ENCODE data around the gene KRT9.
"Not testable (repeated sequence)": the region's sequence is repeated elsewhere in the genome, so short reads cannot be mapped to it uniquely, and the experiment has no call there.

The KRT9 gene

DNA sequence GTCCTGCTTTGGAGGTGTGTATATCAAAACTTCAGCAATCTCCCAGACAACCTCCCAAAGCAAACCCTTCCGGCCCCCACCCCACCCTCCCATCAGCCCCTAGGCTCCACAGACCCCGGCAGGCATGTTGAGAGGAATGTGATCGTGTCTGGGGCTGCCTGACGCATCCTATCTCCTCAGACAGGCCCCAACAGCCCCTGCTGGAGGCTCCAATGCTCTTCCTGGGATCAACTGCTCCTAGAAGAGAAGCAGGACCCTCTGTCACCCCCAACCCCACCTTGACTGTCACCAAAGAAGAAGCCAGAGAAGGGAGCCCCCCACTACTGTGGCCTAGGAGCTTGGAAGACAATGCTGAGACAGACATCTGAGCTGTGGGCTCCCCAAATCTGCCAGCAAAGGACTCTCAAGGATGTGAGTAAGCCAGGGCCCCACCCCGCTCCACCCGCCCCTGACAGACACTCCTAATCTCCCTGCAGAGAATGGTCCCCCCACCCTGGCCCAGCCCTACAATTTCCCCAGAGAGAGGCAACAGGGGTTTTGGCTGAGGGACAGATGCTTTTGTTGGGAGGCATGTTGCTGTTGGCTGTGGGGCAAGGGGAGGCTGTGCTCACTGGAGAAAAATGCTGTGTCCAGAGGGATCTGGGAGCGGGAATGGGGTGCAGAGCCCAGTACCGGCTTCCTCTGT lies 16.4 kb upstream of the KRT9 start:
- Histone ChIP-seq H3K27me3 (no peaks in the 10 kb centered on the region), H3K36me3 (no peaks in the 10 kb centered on the region), H3K4me3 (ENCODE audit: low read depth, low read length) (no peak overlapping the region), H3K9me3 (no peaks in the 10 kb centered on the region), H3K4me1 (peaks cover 3% of the 10 kb centered on the region)
- no peak for DNase-seq
- TF ChIP-seq, protein P1, sequence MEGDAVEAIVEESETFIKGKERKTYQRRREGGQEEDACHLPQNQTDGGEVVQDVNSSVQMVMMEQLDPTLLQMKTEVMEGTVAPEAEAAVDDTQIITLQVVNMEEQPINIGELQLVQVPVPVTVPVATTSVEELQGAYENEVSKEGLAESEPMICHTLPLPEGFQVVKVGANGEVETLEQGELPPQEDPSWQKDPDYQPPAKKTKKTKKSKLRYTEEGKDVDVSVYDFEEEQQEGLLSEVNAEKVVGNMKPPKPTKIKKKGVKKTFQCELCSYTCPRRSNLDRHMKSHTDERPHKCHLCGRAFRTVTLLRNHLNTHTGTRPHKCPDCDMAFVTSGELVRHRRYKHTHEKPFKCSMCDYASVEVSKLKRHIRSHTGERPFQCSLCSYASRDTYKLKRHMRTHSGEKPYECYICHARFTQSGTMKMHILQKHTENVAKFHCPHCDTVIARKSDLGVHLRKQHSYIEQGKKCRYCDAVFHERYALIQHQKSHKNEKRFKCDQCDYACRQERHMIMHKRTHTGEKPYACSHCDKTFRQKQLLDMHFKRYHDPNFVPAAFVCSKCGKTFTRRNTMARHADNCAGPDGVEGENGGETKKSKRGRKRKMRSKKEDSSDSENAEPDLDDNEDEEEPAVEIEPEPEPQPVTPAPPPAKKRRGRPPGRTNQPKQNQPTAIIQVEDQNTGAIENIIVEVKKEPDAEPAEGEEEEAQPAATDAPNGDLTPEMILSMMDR (IDR thresholded peaks at IDR 0.05; ENCODE audit: low read depth, low read length), result no peak

DNA sequence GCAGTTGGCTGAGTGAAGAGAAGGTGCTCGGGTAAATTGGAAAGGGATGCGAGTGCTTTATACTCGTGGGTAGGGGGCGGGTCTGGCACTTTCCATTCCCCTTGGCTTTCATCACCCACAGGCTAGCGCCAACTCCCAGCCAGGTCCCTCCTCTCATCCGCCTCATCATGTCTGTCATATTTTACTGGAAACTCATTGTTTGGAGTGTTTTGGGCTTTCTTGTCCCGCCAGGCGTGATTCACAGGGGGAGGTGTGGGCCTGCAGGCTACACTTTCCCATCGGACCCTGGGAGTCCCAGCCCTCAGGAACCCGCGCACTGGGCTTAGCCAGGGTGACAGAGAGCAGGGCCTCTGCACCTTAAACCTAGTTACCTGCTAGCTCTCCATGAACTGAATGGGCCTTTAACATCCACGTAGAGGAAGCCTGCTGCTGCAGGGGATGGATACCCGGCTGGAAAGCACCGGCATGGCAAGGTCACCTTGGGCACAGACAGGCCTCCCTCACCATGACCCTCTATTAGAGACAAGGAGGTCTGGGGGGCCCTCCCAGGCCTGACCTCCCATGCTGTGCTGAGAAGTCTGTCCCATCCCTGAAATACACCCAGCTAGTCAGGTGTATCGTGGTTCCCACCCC lies 15.1 kb upstream of the KRT9 start, which contains the start of gene KRT14:
TSS of gene KRT14 (minus strand) at position 33 of the 633 bp plus-strand sequence. CDS start 61 bp downstream, outside the sequence.
- TF ChIP-seq, protein P1 (IDR thresholded peaks at IDR 0.05; ENCODE audit: low read depth, low read length), result no peak
- H3K36me3 ChIP-seq, result no peaks in the 10 kb centered on the region
- no peak within 1 kb of the TSS for H3K4me3 ChIP-seq (ENCODE audit: low read depth, low read length)
- DNase-seq, result no peak
- H3K9me3 ChIP-seq, result no peaks in the 10 kb centered on the region
- no peaks in the 10 kb centered on the region for H3K27me3 ChIP-seq
- H3K4me1 ChIP-seq, result peaks cover 5% of the 10 kb centered on the region

DNA sequence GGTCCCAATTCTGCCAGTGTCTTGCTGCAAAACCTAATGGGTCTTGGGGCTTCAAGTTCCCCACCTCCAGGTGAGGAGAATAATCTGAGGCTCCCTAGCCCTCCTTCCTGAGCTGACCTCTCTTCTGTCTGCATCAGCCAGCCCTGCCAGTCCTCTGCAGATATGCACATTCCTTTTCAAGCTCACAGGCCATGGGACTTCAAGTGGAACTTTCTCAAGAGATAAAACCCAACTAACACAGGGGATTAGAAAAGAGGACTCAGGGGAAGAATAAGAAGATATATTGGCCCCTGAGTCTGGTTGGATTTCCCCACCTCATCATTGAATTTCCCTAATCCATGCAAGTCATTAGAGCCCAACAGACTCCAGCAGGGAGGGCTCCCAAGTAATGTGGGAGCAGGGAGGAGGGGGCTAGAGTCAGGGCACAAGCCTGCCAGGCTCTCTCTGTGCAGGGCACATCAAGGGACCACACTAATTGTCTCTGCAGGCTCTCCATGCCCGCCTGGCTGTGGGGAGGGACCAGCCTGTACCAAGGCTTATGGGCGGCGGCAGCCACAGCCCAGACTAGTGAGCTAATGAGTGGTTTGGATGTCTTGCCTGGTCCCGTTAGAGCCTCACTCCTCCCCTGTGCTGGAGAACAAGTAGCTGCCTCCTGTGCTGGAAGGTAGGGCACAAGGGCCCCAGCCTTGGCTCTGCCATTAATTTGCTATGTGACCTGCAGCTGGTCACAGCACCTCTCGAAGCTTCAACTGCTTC lies 13.6 kb upstream of the KRT9 start:
- Histone ChIP-seq H3K9me3 (no peaks in the 10 kb centered on the region), H3K27me3 (no peaks in the 10 kb centered on the region), H3K36me3 (no peaks in the 10 kb centered on the region), H3K4me1 (peaks cover 5% of the 10 kb centered on the region), H3K4me3 (ENCODE audit: low read depth, low read length) (no peak overlapping the region)
- TF ChIP-seq, protein P1 (IDR thresholded peaks at IDR 0.05; ENCODE audit: low read depth, low read length), result no peak
- DNase-seq, result no peak

DNA sequence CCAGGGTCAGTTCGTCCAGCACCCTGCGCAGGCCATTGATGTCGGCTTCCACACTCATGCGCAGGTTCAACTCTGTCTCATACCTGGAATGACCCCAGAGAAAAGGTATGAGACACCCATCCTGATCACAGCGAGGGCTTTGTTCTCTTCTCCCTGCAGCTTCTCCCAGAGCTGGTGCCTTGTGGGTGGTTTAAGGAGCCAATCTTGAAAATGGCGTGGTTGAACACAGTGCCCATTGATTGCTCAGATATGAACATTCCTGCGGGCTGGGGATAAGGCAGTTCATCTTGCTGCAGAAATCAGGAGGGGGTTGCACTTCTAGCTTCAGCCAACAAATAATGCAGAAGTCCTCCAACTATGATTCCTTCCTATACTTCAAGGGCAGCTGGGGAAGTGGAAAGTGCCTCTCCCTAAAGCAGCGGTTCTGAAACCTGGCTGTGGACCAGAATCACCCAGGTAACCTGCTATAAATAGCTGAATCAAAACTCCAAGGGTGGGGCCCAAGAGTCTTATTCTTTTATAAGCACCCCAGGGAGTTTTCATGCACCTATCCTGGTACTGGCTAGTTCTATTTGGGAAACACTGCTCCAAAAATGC lies 12.6 kb upstream of the KRT9 start:
- H3K4me3 ChIP-seq (ENCODE audit: low read depth, low read length); DNase-seq; H3K36me3 ChIP-seq; H3K27me3 ChIP-seq; H3K4me1 ChIP-seq; H3K9me3 ChIP-seq: not testable (repeated sequence)

DNA sequence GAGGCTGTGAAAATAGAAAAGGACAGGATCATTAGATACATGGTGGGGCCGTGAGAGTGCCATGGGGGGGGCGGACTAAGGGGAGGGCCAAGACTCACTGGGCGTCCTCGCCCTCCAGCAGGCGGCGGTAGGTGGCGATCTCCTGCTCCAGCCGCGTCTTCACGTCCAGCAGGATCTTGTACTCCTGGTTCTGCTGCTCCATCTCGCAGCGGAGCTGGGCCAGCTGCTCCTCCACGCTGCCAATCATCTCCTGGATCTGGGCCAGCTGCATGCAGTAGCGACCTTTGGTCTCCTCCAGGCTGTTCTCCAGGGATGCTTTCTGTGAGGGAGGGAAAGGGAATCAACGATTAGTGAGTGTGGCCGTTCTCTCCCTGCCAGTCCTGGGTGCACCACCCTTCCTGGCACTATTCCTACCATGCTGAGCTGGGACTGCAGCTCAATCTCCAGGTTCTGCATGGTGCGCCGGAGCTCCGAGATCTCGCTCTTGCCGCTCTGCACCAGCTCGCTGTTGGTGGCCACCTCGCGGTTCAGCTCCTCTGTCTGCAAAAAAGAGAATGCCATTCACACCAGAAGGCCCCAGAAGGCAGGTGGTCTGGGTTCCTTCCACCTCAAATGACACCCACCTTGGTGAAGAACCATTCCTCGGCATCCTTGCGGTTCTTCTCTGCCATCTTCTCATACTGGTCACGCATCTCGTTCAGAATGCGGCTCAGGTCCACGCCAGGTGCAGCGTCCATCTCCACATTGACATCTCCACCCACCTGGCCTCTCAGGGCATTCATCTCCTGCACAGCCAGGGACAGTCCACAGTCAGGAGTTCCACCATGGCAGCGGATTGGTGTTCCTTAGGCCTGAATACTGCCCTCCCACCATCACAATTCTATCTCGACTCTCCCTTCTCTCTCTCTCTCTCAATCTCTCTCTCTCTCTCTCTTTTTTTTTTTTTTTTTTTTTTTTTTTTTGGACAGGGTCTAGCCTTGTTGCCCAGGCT lies 11.6 kb upstream of the KRT9 start:
- Histone ChIP-seq H3K36me3 (no peaks in the 10 kb centered on the region), H3K4me3 (ENCODE audit: low read depth, low read length) (no peak overlapping the region), H3K27me3 (no peaks in the 10 kb centered on the region), H3K9me3 (no peaks in the 10 kb centered on the region), H3K4me1 (peaks cover 8% of the 10 kb centered on the region)
- DNase-seq, result peak; percentile 53
- TF ChIP-seq, protein P1 (IDR thresholded peaks at IDR 0.05; ENCODE audit: low read depth, low read length), result peak; percentile 24

DNA sequence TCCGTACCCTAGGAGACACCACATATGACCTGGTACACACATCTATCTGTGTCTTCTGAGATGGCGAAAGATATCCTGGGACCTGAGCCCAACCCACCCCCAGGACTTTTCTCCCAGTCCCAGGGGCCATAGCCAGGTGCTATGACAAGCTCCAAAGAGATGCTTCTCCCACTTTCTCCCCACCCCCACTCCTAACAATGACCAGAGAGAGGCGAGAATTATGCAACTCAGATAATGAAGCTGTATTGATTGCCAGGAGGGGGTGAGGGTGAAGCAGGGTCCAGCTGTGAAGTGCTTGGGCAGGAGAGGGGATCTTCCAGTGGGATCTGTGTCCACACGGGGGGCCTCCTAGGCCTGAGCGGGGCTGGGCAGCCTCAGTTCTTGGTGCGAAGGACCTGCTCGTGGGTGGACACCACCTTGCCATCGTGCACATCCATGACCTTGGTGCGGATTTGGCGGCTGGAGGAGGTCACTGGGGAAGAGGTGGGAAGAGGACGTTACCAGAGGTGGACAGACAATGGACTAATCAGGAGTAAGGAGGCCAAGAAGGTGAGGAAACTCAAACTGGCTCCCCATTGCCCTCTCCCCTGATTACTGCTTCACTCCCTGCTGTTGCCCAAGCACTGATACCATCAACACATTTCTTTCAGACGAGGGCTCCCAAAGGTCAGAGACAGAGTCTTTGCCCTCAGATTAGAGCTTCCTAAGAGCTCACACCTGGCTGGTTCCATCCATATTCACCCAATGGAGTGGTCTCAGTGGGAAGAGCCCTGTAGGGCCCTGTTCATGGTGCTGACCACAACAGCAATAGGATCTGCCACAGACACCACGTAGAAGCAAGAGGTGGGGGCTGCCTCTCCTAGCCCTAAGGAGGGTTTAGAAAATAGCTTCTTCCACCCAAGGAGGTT lies 10.5 kb upstream of the KRT9 start:
- DNase-seq; H3K36me3 ChIP-seq; H3K9me3 ChIP-seq; H3K27me3 ChIP-seq; H3K4me1 ChIP-seq; H3K4me3 ChIP-seq (ENCODE audit: low read depth, low read length): not testable (repeated sequence)
